IPS DF 6.9 (cell line): Measurements from ENCODE around the gene ANO6.

ENCODE experiments used
- DNase-seq: peaks from one replicate; pipeline ENCODE4 v3.0.0-alpha.2; 2013; ENCODE audit warnings: low read depth, low spot score
- H3K27ac ChIP-seq: one replicate; pipeline ENCODE4 v1.5.1; 2013; ENCODE audit warnings: low read length, control low read depth
- H3K27me3 ChIP-seq: 2 replicates; pipeline ENCODE4 v1.6.1; 2013; ENCODE audit warnings: mild to moderate bottlenecking, low read length; ENCODE audit not compliant: control insufficient read depth, insufficient read depth
- H3K36me3 ChIP-seq: 2 replicates; pipeline ENCODE4 v1.6.1; 2013; ENCODE audit warnings: low read length; ENCODE audit not compliant: control insufficient read depth, insufficient read depth
- H3K4me1 ChIP-seq: 2 replicates; pipeline ENCODE4 v1.6.1; 2013; ENCODE audit warnings: low read length; ENCODE audit not compliant: control insufficient read depth, insufficient read depth
- H3K4me3 ChIP-seq: 2 replicates; pipeline ENCODE4 v1.5.1; 2013; ENCODE audit warnings: mild to moderate bottlenecking, low read length
- H3K9me3 ChIP-seq: 2 replicates; pipeline ENCODE4 v1.6.1; 2013; ENCODE audit warnings: low read length, inconsistent platforms; ENCODE audit not compliant: control insufficient read depth, insufficient read depth
- WGBS: extraction: QIAGEN DNeasy Blood & Tissue Kit; methylation state at CpG from one replicate; pipeline ENCODE4 v1.1.7; 2013; ENCODE audit warnings: mixed read lengths, missing lambda C conversion rate; ENCODE audit not compliant: insufficient read length, insufficient coverage; 5-methylcytosine and 5-hydroxymethylcytosine counted together

ANO6 gene

GRCh38 chr12:45329238-45329637 is 113.3 kb downstream of the ANO6 start:
- Histone ChIP-seq H3K36me3 (no peaks in the 10 kb centered on the region), H3K9me3 (no peaks in the 10 kb centered on the region), H3K4me3 (no peak overlapping the region), H3K27ac (no peak overlapping the region), H3K27me3 (no peaks in the 10 kb centered on the region), H3K4me1 (no peaks in the 10 kb centered on the region)
- no CpG with 5 or more reads among the region's 1 CpG for WGBS
- no peak for DNase-seq

GRCh38 chr12:45329702-45330101 is 113.8 kb downstream of the ANO6 start:
- no peaks in the 10 kb centered on the region for H3K9me3 ChIP-seq
- H3K4me3 ChIP-seq, result no peak overlapping the region
- DNase-seq, result no peak
- H3K27ac ChIP-seq, result no peak overlapping the region
- H3K4me1 ChIP-seq, result no peaks in the 10 kb centered on the region
- H3K27me3 ChIP-seq, result no peaks in the 10 kb centered on the region
- H3K36me3 ChIP-seq, result no peaks in the 10 kb centered on the region
- WGBS, result no CpG with 5 or more reads among the region's 1 CpG

- no CpG with 5 or more reads among the region's 2 CpGs for WGBS
- Histone ChIP-seq H3K36me3 (no peaks in the 10 kb centered on the region), H3K9me3 (no peaks in the 10 kb centered on the region), H3K4me1 (no peaks in the 10 kb centered on the region), H3K27me3 (no peaks in the 10 kb centered on the region), H3K27ac (no peak overlapping the region), H3K4me3 (no peak overlapping the region)
- DNase-seq, result no peak
These were observed 115.7 kb downstream of the ANO6 start for GRCh38 chr12:45331552-45331951.

GRCh38 chr12:45334396-45334795 is 118.5 kb downstream of the ANO6 start:
- no peaks in the 10 kb centered on the region for H3K27me3 ChIP-seq

GRCh38 chr12:45336331-45336730 is 120.4 kb downstream of the ANO6 start:
- no peak for DNase-seq
- Histone ChIP-seq H3K4me3 (no peak overlapping the region), H3K36me3 (no peaks in the 10 kb centered on the region), H3K9me3 (no peaks in the 10 kb centered on the region), H3K27ac (no peak overlapping the region), H3K27me3 (no peaks in the 10 kb centered on the region), H3K4me1 (no peaks in the 10 kb centered on the region)
- WGBS, result no CpG with 5 or more reads among the region's 2 CpGs

More at GRCh38 chr12:45334396-45334795, 118.5 kb downstream of the ANO6 start:
- H3K36me3 ChIP-seq, result no peaks in the 10 kb centered on the region
- no peak overlapping the region for H3K4me3 ChIP-seq
- no peak for DNase-seq
- no peak overlapping the region for H3K27ac ChIP-seq
- WGBS, result no CpG with 5 or more reads among the region's 1 CpG
- H3K9me3 ChIP-seq, result no peaks in the 10 kb centered on the region
- H3K4me1 ChIP-seq, result no peaks in the 10 kb centered on the region

- Histone ChIP-seq H3K36me3 (no peaks in the 10 kb centered on the region), H3K4me3 (no peak overlapping the region), H3K9me3 (no peaks in the 10 kb centered on the region), H3K4me1 (no peaks in the 10 kb centered on the region), H3K27ac (no peak overlapping the region), H3K27me3 (no peaks in the 10 kb centered on the region)
- WGBS, result 100% methylated on average over 1 of the region's 3 CpGs
- DNase-seq, result no peak
These were observed 121.1 kb downstream of the ANO6 start for GRCh38 chr12:45336762-45337596.

GRCh38 chr12:45337835-45338234 is 121.9 kb downstream of the ANO6 start:
- DNase-seq, result no peak
- Histone ChIP-seq H3K36me3 (no peaks in the 10 kb centered on the region), H3K27me3 (no peaks in the 10 kb centered on the region), H3K4me3 (no peak overlapping the region), H3K27ac (no peak overlapping the region), H3K9me3 (no peaks in the 10 kb centered on the region), H3K4me1 (no peaks in the 10 kb centered on the region)

- no peak for DNase-seq
- WGBS, result no CpG with 5 or more reads among the region's 1 CpG
- Histone ChIP-seq H3K36me3 (no peaks in the 10 kb centered on the region), H3K27ac (no peak overlapping the region), H3K4me3 (no peak overlapping the region; the same call in 1 of the 2 replicates), H3K27me3 (no peaks in the 10 kb centered on the region), H3K9me3 (no peaks in the 10 kb centered on the region), H3K4me1 (no peaks in the 10 kb centered on the region)
These were observed 122.4 kb downstream of the ANO6 start for GRCh38 chr12:45338272-45338671.

- no peaks in the 10 kb centered on the region for H3K36me3 ChIP-seq
- no peak overlapping the region for H3K27ac ChIP-seq
- no peak overlapping the region for H3K4me3 ChIP-seq
- no peaks in the 10 kb centered on the region for H3K27me3 ChIP-seq
- H3K4me1 ChIP-seq, result no peaks in the 10 kb centered on the region
- no peaks in the 10 kb centered on the region for H3K9me3 ChIP-seq
- no peak for DNase-seq
These were observed 123.1 kb downstream of the ANO6 start for GRCh38 chr12:45339035-45339434.

- no peak overlapping the region for H3K4me3 ChIP-seq
- H3K9me3 ChIP-seq, result no peaks in the 10 kb centered on the region
- H3K27ac ChIP-seq, result no peak overlapping the region
- no CpG with 5 or more reads among the region's 3 CpGs for WGBS
- no peaks in the 10 kb centered on the region for H3K27me3 ChIP-seq
- DNase-seq, result no peak
- no peaks in the 10 kb centered on the region for H3K4me1 ChIP-seq
- no peaks in the 10 kb centered on the region for H3K36me3 ChIP-seq
These were observed 126.3 kb downstream of the ANO6 start for GRCh38 chr12:45342171-45342570.

- H3K27me3 ChIP-seq, result no peaks in the 10 kb centered on the region
- H3K36me3 ChIP-seq, result no peaks in the 10 kb centered on the region
- H3K9me3 ChIP-seq, result no peaks in the 10 kb centered on the region
- DNase-seq, result no peak
- no peak overlapping the region for H3K27ac ChIP-seq
- WGBS, result no CpG with 5 or more reads among the region's 2 CpGs
- no peak overlapping the region for H3K4me3 ChIP-seq
- H3K4me1 ChIP-seq, result no peaks in the 10 kb centered on the region
These were observed 127.0 kb downstream of the ANO6 start for GRCh38 chr12:45342848-45343247.
